Activated CD8-positive, alpha-beta memory T cell treated with anti-CD3 and anti-CD28 coated beads for 36 hours (primary cell): ENCODE measurements around the gene SOAT1. TPM values are rescaled to one million over a fixed set of nuclear protein-coding genes. Genes with fewer than 3 reads are reported as not detected.
"Not testable (repeated sequence)": the region's sequence is repeated elsewhere in the genome, so short reads cannot be mapped to it uniquely, and the experiment has no call there.

ENCODE experiments used
- CTCF ChIA-PET: fragments of 350-600 bp; sonication (Branson Sonifier 250); formaldehyde crosslinking; loops from one replicate; lab custom pipeline; 2021; ENCODE audit warnings: antibody characterized with exemption; lab: Charles Lee
- POLR2A ChIA-PET: fragments of 350-600 bp; sonication (Branson Sonifier 250); formaldehyde crosslinking; loops from one replicate; lab custom pipeline; 2021; ENCODE audit warnings: antibody characterized with exemption; lab: Charles Lee
- total RNA-seq, 2 experiments: library from RNA; stranded (reverse); gene quantifications; one replicate each; pipeline ENCODE4 v1.2.3, GENCODE V29; 2021

SOAT1 gene
- total RNA-seq, 2 experiments from 2014 or later = 77.2 to 83.4 TPM

DNA sequence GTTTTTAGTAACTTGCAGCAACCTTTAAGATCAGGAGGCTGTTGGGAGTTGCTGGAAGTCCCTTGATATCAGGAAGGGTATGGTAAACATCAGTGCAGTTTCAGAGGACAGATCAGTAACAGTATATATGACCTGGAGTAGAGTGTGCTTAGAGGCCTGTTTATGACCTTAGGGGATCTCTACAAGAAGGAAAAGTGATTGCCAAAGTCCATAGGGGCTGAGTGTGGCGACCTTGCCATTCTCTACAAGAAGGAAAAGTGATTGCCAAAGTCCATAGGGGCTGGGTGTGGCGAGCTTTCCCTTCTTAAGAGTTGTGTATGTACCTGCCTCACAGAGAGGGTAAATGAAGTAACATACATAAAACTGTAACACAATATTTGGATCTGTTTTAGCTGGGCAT, 43.7 kb downstream of the SOAT1 start:
- ChIA-PET CTCF (no interaction called here), POLR2A (no interaction called here)

DNA sequence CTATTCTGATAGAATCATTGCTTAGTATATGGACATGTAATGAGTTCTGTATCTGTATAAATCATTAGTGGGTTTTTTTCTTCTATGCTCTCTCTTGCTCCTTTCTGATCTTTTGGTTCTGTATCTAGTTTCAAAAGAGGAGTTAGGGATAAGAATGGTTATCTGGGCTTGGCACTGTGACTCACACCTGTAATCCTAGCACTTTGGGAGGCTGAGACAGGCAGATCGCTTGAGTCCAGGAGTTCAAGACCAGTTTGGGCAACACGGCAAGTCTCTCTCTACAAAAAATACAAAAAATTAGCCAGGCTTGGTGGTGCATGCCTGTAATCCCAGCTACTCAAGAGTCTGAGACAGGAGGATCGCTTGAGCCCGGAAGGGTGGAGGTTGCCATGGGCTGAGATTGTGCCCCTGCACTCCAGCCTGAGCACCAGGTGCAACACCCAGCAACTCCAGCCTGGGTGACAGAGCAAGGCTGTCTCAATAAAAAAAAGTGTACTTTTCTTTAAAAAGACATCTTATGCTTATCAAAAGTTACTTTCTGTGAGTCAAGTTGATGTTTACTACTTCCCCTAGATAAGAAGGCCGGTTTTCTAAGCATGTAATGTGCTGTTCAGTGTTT, 44.5 kb downstream of the SOAT1 start:
- CTCF ChIA-PET = no interaction called here
- POLR2A ChIA-PET = no interaction called here

DNA sequence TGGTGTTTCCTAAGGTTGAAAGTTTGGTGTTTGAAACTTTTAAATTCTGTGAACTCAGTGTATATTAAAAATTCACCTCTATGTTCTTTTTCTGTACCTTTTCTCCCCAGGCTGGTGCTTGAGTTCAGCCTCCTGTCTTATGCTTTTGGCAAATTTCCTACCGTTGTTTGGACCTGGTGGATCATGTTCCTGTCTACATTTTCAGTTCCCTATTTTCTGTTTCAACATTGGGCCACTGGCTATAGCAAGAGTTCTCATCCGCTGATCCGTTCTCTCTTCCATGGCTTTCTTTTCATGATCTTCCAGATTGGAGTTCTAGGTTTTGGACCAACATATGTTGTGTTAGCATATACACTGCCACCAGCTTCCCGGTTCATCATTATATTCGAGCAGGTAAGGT, 47.3 kb downstream of the SOAT1 start:
- CTCF ChIA-PET = no interaction called here
- POLR2A ChIA-PET = no interaction called here

DNA sequence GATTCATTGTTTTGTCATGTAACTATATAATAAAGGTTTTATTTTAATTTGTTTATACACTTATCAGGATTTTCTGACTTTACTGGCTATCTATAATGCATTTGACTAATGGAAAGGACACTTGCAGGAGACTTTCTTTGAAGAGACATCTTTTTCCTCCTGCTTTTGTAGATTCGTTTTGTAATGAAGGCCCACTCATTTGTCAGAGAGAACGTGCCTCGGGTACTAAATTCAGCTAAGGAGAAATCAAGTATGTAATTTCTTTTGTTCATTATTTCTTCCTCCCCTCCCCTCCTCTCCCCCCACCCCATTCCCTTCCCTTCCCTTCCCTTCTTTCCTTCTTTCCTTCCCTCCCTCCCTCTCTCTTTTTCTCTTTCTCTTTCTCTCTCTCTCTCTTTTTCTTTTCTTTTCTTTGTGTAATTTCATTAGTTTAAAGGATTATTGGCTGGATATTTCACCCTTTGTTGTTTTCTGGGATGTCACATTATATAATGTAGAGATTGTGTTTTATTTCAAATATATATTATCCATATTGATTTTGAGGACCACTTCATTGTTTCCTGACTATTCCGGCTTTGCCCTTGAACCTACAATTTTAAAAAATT, 48.4 kb downstream of the SOAT1 start:
- CTCF ChIA-PET = no interaction called here

DNA sequence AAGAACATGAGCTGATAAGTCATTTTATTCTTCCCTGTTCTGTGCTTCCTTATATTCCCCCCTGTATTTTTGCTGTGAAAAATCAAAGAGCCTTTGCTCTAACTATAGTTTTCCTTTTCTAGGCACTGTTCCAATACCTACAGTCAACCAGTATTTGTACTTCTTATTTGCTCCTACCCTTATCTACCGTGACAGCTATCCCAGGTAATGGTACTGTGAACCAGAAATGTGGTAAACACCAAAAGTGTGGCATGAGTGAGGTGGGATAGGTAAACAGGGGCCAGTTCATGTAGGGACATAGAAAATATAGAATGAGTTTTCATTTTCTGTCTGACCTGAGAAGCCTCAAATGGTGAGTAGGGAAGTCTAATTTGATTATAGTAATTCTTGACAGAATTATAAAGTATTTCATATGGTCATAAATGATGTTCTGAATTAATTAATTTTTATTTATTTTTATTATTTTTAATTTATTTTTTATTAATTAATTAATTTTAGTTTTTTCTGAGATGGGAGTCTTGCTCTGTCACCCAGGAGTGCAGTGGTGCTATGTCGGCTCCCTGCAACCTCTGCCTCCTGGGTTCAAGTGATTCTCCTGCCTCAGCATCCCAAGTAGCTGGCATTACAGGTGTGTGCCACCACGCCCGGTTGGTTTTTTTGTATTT, 49.3 kb downstream of the SOAT1 start:
- ChIA-PET POLR2A (no interaction called here), CTCF (no interaction called here)

More for the DNA sequence above, 48.4 kb downstream of the SOAT1 start:
- POLR2A ChIA-PET = no interaction called here

DNA sequence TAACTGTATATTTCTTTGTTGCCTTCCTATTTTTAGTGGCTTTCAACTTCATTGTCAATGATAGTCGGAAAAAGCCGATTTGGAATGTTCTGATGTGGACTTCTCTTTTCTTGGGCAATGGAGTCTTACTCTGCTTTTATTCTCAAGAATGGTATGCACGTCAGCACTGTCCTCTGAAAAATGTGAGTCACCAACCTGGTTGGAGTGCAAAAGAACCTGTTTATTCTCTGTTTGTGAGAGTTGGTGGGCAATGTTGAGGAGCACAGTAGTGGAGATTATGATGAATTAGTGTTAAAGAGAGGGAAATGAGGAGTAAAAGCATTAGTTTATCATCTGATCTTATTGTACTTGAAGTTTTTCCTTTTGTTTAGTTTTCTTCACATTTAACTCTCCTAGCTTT, 57.7 kb downstream of the SOAT1 start:
- POLR2A ChIA-PET = no interaction called here

DNA sequence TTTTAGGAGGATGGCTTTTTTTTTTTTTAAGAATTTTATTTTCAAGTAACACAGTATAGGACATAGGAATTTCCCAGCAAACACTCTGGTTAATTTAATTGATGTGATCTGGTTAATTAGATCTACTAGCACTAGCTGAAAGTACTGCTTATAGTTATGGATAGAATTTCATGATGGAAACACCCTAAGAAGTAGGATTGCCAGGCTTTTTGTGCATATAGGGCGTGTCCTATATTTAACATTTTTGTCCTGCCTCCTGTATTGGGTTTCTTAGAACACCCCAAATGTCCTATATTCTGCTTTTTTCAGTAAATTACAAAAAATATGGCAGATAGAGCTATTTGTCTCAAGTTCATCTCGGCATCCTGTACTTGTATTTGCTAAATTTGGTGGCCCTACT, 58.6 kb downstream of the SOAT1 start:
- POLR2A ChIA-PET = interaction anchor here (0.7 kb wide), 1 partner anchor 101 kb away, joined by 4 read pairs; no protein-coding TSS in a partner anchor
- CTCF ChIA-PET = no interaction called here

More for the DNA sequence above, 57.7 kb downstream of the SOAT1 start:
- CTCF ChIA-PET = no interaction called here

DNA sequence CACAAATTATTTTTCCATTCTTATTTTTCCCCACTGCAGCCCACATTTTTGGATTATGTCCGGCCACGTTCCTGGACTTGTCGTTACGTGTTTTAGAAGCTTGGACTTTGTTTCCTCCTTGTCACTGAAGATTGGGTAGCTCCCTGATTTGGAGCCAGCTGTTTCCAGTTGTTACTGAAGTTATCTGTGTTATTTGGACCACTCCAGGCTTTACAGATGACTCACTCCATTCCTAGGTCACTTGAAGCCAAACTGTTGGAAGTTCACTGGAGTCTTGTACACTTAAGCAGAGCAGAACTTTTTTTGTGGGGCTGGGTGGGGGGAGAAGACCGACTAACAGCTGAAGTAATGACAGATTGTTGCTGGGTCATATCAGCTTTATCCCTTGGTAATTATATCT, 59.9 kb downstream of the SOAT1 start:
- ChIA-PET CTCF (no interaction called here), POLR2A (no interaction called here)

DNA sequence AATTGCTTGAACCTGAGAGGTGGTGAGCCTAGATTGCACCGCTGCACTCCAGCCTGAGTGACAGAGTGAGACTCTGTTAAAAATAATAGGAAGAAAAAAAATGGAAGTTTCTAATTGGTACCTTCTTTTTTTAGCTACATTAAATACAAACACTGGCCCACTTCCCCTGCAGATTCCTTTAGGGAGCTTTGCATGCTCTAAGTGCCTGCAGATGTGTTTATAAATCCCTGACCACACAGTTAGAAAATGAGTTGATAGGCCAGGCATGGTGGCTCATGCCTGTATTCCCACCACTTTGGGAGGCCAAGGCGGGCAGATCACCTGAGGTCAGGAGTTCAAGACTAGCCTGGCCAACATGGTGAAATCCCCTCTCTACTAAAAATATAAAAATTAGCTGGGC, 68.0 kb downstream of the SOAT1 start:
- POLR2A ChIA-PET = not testable (repeated sequence)
- CTCF ChIA-PET = interaction anchor here (0.7 kb wide), 1 partner anchor 9 kb away, joined by 3 read pairs; no protein-coding TSS in a partner anchor

DNA sequence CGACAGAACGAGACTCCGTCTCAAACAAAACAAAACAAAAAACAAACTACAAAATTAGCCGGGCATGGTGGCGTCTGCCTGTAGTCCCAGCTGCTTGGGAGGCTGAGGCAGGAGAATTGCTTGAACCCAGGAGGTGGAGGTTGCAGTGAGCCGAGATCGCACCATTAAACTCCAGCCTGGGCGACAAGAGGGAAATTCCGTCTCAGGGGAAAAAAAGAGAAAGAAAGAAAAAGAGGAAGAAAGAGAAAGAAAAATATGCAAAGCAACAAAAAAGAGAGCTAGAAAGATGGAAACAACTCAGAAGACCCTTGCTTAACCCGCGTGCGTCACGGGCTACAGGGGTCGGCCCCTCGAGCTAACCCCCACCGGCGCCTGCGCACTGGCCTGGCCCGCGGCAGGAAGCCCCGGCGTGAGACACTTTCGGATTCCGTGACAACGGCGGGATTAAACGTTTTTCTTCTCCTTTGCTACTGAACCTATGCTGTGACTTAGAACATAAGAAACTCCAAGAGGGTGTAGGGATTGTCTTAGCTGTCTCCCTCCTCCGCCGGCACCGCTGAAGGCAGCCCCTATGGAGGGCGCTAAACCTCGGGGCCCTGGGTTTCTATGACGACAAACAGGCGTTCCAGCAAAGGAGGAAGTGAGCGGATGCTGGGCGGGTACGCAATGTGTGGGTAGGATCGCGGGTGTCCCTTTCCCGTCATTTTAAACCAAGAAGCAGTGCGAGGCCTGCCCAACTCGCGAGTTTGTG, 71.9 kb downstream of the SOAT1 start, which contains the start of gene AXDND1:
Gene AXDND1, plus strand, starts transcription at position 630 of the 751 bp plus-strand sequence. CDS start 539 bp downstream, outside the sequence.
- CTCF ChIA-PET = interaction anchor here (0.9 to 1.5 kb wide), 5 partner anchors 71 to 285 kb away, joined by 3 to 6 read pairs (median 3); partner anchors contain the start of gene TOR3A
- POLR2A ChIA-PET = interaction anchor here (0.5 to 1.8 kb wide), 5 partner anchors 9 to 500 kb away, joined by 3 to 15 read pairs (median 3); partner anchors contain the start of gene SOAT1

DNA sequence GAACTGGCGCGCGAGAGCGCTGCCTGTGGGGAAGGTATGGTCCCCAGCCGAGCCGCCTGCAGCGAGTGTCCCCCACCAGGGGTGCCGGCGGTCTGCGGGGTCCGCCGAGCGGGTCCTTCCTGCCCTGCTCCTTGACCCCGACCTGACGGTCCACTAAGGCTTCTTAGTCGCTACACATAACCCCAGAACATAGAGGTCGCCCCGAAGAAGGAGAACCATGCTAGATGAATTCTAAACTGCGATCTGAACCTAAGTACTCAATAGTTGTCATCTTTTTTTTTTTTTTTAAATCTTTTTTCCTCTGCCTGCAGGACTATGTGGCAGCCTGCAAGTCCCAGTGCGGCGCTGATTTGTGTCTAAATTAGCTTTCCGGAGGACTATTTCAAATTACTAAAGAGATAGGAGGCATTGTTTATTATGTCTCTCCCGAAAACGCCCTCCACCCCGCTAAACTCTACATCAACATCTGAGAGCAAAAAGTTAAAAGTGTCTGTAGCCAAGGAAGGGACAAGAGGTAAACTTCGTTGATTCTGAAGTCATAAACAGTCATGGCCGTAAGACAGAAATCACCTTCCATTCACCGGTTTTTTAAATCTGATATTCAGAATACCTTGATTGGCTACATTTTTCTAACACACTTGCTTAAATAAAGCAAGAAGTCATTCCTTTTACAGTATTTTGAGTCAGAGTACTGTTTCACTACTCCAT, 72.7 kb downstream of the SOAT1 start:
- ChIA-PET POLR2A (interaction anchor here (0.6 to 1.8 kb wide), 2 partner anchors 72 to 500 kb away, joined by 3 to 15 read pairs; partner anchors contain the start of gene SOAT1), CTCF (interaction anchor here (0.6 to 1.1 kb wide), 5 partner anchors 71 to 550 kb away, joined by 3 read pairs; no protein-coding TSS in a partner anchor)

DNA sequence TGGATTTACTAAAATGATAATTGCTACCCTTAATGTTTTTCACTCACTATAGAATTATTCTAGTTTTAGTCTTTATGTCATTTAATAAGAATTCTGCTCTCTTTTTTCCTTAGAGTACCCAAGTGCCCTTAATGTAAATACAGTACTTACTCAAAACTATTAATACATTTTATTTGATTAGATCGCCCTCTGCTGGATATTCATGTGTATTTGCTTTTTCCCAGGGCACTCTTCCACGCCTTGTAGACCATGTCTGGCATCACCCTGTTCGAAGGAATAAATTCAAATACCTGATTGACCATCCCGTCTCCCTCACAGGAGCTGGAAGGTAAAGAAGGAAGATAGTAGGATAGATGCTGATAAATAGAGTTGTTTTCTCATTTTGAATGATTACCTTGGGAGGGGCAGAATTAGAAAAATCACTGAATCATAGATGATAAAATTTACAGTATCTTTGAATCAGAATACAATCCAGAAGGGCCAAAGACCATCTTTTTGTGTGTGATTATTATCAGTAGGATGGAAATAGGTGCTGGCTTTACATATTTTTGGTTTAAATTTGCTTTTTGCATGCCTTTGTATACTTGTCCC, 76.2 kb downstream of the SOAT1 start:
- ChIA-PET CTCF (interaction anchor here (0.6 to 2.8 kb wide), 9 partner anchors 8 to 838 kb away, joined by 3 to 10 read pairs (median 4); partner anchors contain the start of gene TOR3A), POLR2A (interaction anchor here (0.6 kb wide), 1 partner anchor 1719 kb away, joined by 8 read pairs; no protein-coding TSS in a partner anchor)

DNA sequence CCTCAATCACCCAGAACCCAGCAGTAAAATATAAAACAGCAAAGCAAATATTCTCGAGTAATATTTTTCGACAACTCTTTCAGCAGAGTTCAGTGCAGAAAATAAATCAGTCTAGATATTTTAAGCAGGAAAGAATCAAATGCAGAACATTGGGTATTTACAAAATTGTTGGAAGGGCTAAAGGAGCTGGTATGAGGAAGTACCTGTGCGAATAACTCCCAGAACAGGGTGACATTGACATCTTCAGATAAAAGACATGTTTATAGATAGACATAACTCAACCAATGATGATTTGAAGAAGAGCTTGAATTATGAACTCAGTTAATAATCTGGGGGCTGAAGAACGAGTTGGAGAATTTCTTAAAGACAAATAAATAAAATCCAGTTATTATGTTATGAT, 78.6 kb downstream of the SOAT1 start:
- ChIA-PET CTCF (no interaction called here), POLR2A (no interaction called here)

DNA sequence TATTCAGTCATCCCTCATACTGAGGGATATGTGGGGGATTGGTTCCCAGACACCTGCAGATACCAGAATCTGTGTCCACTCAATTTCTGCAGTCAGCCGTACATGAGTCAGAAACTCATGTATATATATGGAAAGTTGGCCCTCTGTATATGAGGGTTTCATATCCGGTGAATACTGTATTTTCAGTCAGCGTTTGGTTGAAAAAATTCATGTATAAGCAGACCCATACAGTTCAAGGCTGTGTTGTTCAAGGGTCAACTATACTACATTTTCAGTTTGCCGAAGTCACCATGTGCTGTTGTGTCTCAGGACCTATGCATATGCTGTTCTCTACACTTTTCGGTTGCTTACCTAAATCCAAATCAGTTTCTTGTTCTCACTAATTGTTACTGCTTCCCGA, 82.6 kb downstream of the SOAT1 start:
- CTCF ChIA-PET = no interaction called here
- POLR2A ChIA-PET = no interaction called here

DNA sequence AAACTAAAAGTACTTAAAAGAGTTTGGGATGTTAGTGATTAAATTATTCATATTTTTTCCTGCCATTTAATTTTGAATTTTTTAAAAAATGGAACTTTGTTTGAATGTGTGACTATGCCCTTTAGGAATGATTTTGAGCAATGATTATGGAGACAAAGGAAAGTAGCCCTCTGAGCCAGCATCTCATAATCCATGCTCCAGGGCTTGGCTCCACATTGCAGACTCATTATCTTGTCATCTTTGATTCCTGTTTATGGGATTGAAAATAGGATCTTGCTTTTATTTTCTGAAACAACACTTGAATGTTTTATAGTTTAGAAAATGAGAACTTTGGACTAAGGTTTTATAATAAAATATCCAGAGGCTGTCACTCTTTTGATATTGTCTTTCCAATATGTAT, 86.7 kb downstream of the SOAT1 start:
- POLR2A ChIA-PET = no interaction called here
- CTCF ChIA-PET = no interaction called here

DNA sequence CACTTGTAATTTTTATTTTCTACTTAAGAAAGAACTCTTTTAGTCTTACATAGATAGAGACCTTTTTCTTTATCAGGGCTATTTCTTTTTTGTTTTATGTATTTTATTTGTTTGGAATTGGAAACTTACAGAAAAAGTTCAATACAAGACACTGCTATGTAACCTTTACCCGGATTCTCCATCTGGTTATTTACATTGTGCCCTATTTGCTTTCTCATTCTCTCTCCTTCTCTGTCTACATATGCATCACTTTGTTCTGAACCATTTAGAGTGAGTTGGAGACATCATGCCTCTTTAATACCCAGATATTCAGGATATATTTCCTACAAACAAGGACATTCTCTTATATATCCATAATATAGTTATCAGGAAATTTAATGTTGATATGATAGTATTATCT, 90.4 kb downstream of the SOAT1 start:
- ChIA-PET POLR2A (no interaction called here), CTCF (no interaction called here)

DNA sequence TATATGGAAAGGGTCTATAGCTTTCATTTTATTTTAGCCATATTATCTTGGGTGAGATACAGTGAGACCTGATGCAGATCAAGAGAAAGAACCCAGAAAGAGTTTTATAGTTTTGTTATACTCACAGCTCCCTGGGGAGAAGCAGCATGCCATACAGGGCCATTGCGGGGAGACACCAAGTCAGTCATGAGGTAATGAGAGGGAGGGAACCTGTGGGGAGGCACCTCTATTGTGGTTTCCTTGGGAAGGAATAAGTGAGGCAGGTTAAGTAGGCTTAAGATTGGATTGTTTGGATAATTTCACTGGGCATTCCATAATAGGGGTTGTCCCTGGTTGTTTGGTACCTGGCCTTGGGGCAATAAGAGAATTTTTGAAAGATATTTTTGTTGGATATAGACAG, 91.9 kb downstream of the SOAT1 start:
- POLR2A ChIA-PET = no interaction called here
- CTCF ChIA-PET = no interaction called here

DNA sequence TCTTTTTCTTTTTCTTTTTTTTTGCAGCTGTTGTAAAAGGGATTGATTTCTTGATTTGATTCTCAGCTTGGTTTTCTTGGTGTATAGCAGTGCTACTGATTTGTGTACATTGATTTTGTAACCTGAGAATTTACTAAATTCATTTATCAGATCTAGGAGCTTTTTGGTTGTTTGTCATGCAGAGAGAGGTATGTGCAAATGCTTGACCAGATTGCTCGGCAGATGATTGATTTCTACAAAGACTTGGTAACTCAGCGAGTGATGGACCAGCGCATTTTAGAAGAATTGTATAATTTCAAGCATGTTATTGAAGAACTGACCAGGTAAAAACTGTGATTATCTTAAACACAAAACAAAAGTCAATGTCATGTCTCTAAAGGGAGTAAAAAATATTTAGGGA, 100.1 kb downstream of the SOAT1 start:
- ChIA-PET POLR2A (no interaction called here), CTCF (no interaction called here)
